Measurements from ENCODE around the gene XPR1.

XPR1 gene

GRCh38 chr1:180884588-180885300 lies 252.9 kb downstream of the XPR1 start:
- no peak for DNase-seq (ENCODE audit: low read depth in 4 of 4, low spot score in 1 of 4)

- DNase-seq (ENCODE audit: low read depth in 4 of 4, low spot score in 1 of 4), result no peak
Measured at GRCh38 chr1:180886338-180886737, 254.5 kb downstream of the XPR1 start.

- DNase-seq (ENCODE audit: low read depth in 4 of 4, low spot score in 1 of 4), result no peak
Measured at GRCh38 chr1:180887841-180888240, 256.0 kb downstream of the XPR1 start.

- DNase-seq (ENCODE audit: low read depth in 4 of 4, low spot score in 1 of 4), result no peak
Measured at GRCh38 chr1:180888870-180889269, 257.0 kb downstream of the XPR1 start.

- no peak for DNase-seq (ENCODE audit: low read depth in 4 of 4, low spot score in 1 of 4)
Measured at GRCh38 chr1:180889325-180889724, 257.5 kb downstream of the XPR1 start.

GRCh38 chr1:180892272-180892671 lies 260.4 kb downstream of the XPR1 start:
- DNase-seq (ENCODE audit: low read depth in 4 of 4, low spot score in 1 of 4), result no peak

- no peak for DNase-seq (ENCODE audit: low read depth in 4 of 4, low spot score in 1 of 4)
Measured at GRCh38 chr1:180892675-180893074, 260.9 kb downstream of the XPR1 start.

GRCh38 chr1:180893614-180894013 lies 261.8 kb downstream of the XPR1 start:
- DNase-seq (ENCODE audit: low read depth in 4 of 4, low spot score in 1 of 4), result no peak

GRCh38 chr1:180896161-180896560 lies 264.3 kb downstream of the XPR1 start:
- no peak for DNase-seq (ENCODE audit: low read depth in 4 of 4, low spot score in 1 of 4)

GRCh38 chr1:180898441-180899219 lies 266.8 kb downstream of the XPR1 start:
- DNase-seq (ENCODE audit: low read depth in 4 of 4, low spot score in 1 of 4), result no peak

GRCh38 chr1:180899262-180899661 lies 267.4 kb downstream of the XPR1 start:
- no peak for DNase-seq (ENCODE audit: low read depth in 4 of 4, low spot score in 1 of 4)

GRCh38 chr1:180901076-180901990 lies 269.5 kb downstream of the XPR1 start:
- DNase-seq (ENCODE audit: low read depth in 4 of 4, low spot score in 1 of 4), result no peak

GRCh38 chr1:180902541-180902940 lies 270.7 kb downstream of the XPR1 start:
- no peak for DNase-seq (ENCODE audit: low read depth in 4 of 4, low spot score in 1 of 4)

- no peak for DNase-seq (ENCODE audit: low read depth in 4 of 4, low spot score in 1 of 4)
Measured at GRCh38 chr1:180905927-180906326, 274.1 kb downstream of the XPR1 start.

- no peak for DNase-seq (ENCODE audit: low read depth in 4 of 4, low spot score in 1 of 4)
Measured at GRCh38 chr1:180906511-180906910, 274.7 kb downstream of the XPR1 start.

- DNase-seq (ENCODE audit: low read depth in 4 of 4, low spot score in 1 of 4), result no peak
Measured at GRCh38 chr1:180907313-180908055, 275.7 kb downstream of the XPR1 start.

- no peak for DNase-seq (ENCODE audit: low read depth in 4 of 4, low spot score in 1 of 4)
Measured at GRCh38 chr1:180908074-180908765, 276.4 kb downstream of the XPR1 start.

- no peak for DNase-seq (ENCODE audit: low read depth in 4 of 4, low spot score in 1 of 4)
Measured at GRCh38 chr1:180909005-180909414, 277.2 kb downstream of the XPR1 start.

GRCh38 chr1:180909462-180909976 lies 277.7 kb downstream of the XPR1 start:
- no peak for DNase-seq (ENCODE audit: low read depth in 4 of 4, low spot score in 1 of 4)

GRCh38 chr1:180911640-180912191 lies 279.9 kb downstream of the XPR1 start:
- DNase-seq (ENCODE audit: low read depth in 4 of 4, low spot score in 1 of 4), result no peak
